GM21423 (cell line): Measurements from ENCODE around the gene CDK11B.

Experiments
- ATAC-seq: cut with Tn5 transposase; IDR thresholded peaks from one replicate; pipeline ENCODE4 v1.9.1; 2021; ENCODE audit warnings: mild to moderate bottlenecking, moderate library complexity; ENCODE audit not compliant: unreplicated experiment

Gene CDK11B

GRCh38 chr1:1628754-1629429 lies 29.9 kb downstream of the CDK11B start:
- ATAC-seq: no peak

GRCh38 chr1:1627829-1628753 lies 30.7 kb downstream of the CDK11B start:
- no peak for ATAC-seq

DNA sequence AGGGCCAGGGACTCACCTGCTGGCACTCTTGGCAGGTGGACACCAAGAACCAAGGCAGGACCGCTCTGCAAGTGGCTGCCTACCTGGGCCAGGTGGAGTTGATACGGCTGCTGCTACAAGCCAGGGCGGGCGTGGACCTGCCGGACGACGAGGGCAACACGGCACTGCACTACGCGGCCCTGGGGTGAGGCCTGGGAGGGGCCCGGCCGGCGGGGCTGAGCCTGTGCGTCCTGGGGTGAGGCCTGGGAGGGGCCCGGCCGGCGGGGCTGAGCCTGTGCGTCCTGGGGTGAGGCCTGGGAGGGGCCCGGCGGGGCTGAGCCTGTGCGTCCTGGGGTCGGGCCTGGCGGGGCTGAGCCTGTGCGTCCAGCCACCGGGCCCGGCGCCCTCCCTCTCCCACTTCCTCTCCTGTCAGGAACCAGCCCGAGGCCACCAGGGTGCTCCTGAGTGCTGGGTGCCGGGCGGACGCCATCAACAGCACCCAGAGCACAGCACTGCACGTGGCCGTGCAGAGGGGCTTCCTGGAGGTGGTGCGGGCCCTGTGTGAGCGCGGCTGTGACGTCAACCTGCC lies 31.5 kb downstream of the CDK11B start:
- no peak for ATAC-seq

DNA sequence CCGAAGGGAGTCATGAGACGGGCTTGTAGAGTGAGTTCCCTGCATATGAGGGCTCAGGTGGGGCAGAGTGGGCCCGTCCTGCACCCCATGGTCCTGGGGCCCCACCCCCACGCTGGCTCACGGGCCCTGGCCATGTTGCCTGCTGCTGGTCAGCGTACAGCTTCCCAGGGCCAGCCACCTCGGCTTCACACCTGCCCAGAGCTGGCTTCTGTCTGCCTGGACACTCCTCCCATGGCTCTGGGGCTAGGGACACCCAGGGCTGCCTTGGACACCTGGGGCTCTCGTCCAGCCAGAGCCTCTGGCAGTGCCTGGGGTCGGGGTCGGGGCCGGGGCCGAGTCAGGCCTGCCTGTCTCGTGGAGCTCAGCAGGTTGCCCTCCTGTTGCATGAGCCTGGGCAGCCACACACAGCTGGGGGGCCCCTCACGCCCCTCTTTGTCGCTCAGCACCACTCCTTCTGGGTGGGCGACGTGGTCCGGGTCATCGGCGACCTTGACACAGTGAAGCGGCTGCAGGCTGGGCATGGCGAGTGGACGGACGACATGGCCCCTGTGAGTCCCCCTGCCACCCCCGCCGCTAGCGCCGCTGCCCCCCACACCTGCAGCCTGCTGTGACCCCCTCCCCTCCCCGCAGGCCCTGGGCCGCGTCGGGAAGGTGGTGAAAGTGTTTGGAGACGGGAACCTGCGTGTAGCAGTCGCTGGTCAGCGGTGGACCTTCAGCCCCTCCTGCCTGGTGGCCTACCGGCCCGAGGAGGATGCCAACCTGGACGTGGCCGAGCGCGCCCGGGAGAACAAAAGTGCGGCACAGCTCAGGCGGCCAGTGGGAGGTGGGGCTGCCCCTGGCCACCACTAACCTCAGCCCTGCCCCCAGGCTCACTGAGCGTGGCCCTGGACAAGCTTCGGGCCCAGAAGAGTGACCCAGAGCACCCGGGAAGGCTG lies 32.3 kb downstream of the CDK11B start:
- no peak for ATAC-seq

GRCh38 chr1:1625824-1626206 lies 33.0 kb downstream of the CDK11B start:
- ATAC-seq: no peak

DNA sequence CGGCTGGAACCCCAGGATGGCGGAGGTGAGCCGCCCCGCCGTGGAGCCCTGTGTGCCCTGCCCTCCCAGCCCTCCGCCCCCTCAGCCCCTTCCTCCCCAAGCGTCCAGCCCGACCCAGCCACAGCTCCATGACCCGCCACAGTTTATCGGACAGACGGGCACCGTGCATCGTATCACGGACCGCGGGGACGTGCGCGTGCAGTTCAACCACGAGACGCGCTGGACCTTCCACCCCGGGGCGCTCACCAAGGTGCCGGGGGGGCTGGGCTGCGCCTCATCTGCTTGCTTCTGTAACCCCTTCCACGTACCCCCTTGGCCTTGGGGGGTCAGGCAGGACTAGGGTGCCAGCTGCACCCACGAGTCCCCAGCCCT lies 33.4 kb downstream of the CDK11B start:
- no peak for ATAC-seq

GRCh38 chr1:1624443-1625403 lies 34.1 kb downstream of the CDK11B start:
- ATAC-seq: no peak

DNA sequence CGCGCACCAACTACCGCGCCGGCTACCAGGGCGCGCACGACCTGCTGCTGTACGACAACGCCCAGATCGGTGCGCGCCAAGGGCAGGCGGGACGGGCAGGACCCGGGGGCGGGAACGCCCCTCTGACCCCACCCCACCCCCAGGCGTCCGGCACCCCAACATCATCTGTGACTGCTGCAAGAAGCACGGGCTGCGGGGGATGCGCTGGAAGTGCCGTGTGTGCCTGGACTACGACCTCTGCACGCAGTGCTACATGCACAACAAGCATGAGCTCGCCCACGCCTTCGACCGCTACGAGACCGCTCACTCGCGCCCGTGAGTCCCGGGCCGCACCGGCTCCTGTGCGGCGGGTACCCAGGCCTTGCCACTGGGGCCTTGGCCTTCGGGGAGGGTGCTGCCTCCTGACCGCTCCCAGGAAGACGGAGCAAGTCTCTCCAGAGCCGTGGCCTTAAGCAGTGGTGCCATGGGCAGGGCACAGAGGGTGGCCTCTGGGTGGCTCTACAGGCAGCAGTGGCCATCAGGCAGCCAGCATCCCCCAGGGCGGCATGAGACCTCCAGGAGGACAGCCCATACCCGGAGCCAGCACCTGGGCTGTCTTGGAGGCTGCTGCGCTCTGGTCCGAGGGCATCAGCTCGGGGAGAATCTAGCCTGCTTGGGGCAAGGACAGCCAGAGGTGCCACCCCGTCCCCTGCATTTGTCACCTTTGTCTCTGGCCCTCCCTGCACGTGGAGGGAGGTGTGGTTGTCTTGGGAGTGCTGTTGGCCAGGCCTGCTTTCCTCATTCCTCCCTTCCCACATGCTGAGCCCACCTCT lies 35.0 kb downstream of the CDK11B start:
- ATAC-seq: no peak

DNA sequence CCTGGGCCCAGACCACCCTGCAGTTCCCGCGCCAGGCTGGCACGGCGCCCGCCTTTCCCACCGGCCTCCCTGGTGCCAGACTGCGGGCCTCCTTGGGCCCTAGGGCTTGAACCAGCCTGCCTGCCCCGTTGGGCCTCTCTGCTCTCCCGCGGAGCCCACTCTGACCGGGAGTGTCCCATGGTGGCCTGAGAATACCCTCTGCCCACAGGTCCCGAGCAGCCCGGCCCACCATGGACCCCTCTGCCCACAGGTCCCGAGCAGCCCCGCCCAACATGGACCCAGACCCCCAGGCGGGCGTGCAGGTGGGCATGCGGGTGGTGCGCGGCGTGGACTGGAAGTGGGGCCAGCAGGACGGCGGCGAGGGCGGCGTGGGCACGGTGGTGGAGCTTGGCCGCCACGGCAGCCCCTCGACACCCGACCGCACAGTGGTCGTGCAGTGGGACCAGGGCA lies 35.6 kb downstream of the CDK11B start:
- no peak for ATAC-seq

GRCh38 chr1:1622788-1623094 lies 36.1 kb downstream of the CDK11B start:
- no peak for ATAC-seq

DNA sequence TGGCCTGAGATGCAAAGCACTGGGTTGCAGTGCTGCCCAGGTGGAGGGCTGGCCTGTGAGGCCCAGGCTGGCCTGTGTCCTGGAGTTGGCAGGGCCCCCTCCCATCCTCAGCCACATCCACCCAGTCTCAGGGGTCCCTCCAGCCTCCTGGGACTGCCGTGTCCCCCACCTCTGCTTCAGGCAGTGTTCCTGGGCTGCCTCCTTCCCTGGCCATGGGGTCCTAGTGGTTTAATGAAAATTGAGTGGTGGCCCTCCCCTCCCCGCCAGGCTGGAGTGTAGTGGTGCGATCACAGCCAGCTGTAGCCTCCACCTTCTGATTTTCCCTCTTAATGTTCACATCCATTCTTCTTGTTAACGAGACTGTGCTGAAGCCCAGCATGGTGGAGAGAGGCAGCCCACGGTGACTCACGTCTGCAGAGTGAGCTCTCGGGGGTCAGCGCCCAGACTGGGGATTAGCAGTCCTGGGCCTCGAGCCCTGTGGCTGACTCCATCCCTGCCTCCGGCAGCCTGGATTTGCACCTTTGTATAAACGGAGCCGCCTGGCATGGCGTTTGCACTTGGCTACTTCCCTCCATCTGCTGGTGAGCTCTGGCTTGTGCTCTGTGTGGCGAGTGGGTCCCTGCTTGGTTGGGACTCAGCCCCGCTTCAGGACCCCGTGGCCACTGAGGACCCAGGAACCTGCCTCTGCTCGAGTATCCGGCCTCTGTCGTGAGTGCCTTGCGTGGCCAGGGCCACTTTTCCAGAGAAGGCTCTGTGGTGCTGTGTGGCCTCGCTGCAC lies 36.6 kb downstream of the CDK11B start:
- ATAC-seq: no peak

- ATAC-seq: no peak
Observed at GRCh38 chr1:1621173-1622009, 37.4 kb downstream of the CDK11B start.

GRCh38 chr1:1620433-1621139 lies 38.2 kb downstream of the CDK11B start:
- ATAC-seq: no peak

GRCh38 chr1:1619917-1620361 lies 38.9 kb downstream of the CDK11B start:
- ATAC-seq: no peak

- ATAC-seq: no peak
Observed at GRCh38 chr1:1618396-1619068, 40.3 kb downstream of the CDK11B start.

GRCh38 chr1:1617925-1618324 lies 40.9 kb downstream of the CDK11B start:
- no peak for ATAC-seq
